ENCODE results near the gene NTM.

GRCh38 chr11:132122735-132123134, 752.3 kb downstream of the NTM start:
- TF ChIP-seq CTCF (conservative IDR thresholded peaks at IDR 0.05 in 1 of 2, IDR thresholded peaks at IDR 0.05 in 1 of 2; ENCODE audit: low read depth in 1 of 2, low read length in 2 of 2), result no peak
- no peak for TF ChIP-seq EZH2 (IDR thresholded peaks at IDR 0.05; ENCODE audit: low read length, missing control alignments)
